HepG2 (cell line): ENCODE results near the gene ALDOA. TPM values are rescaled to one million over a fixed set of nuclear protein-coding genes. Genes with fewer than 3 reads are reported as not detected.
A peak's percentile ranks its signal among the peaks of the same experiment; 100 is the strongest.

Source experiments
- ATF1 ChIP-seq: IDR thresholded peaks from 2 replicates; pipeline ENCODE4 v1.6.1; 2016; ENCODE audit warnings: mild to moderate bottlenecking, control low read depth
- BRCA1 ChIP-seq: sonication (generic); formaldehyde crosslinking; IDR thresholded peaks from 2 replicates; pipeline ENCODE4 v1.4.0; 2020; ENCODE audit warnings: missing genetic modification reagents
- BRD4 ChIP-seq: sonication (generic); formaldehyde crosslinking; IDR thresholded peaks from 2 replicates; pipeline ENCODE4 v1.4.0; 2020; ENCODE audit warnings: missing genetic modification reagents
- HCFC1 ChIP-seq: fragments of 150-350 bp; IDR thresholded peaks from 2 replicates; pipeline ENCODE4 v1.6.1; 2014; ENCODE audit warnings: low read depth, low read length
- KLF12 ChIP-seq: sonication (generic); formaldehyde crosslinking; IDR thresholded peaks from 2 replicates; pipeline ENCODE4 v1.4.0; 2020; ENCODE audit warnings: missing genetic modification reagents, borderline replicate concordance
- MTA3 ChIP-seq: sonication (generic); formaldehyde crosslinking; IDR thresholded peaks from 2 replicates; pipeline ENCODE4 v1.4.0; 2020; ENCODE audit warnings: missing genetic modification reagents
- MXI1 ChIP-seq: IDR thresholded peaks from 3 replicates; pipeline ENCODE4 v1.6.1; 2012; ENCODE audit warnings: low read depth, low read length, inconsistent platforms, borderline replicate concordance
- RBM39 ChIP-seq: fragments of 200-400 bp; formaldehyde crosslinking; IDR thresholded peaks from one replicate; pipeline ENCODE4 v1.6.1; 2018; ENCODE audit warnings: antibody characterized with exemption, mild to moderate bottlenecking, low read depth, low read length; ENCODE audit not compliant: poor library complexity, severe bottlenecking
- REL ChIP-seq: sonication (generic); formaldehyde crosslinking; conservative IDR thresholded peaks from 2 replicates; pipeline ENCODE4 v1.8.0; 2022; ENCODE audit warnings: mild to moderate bottlenecking, missing genetic modification reagents, moderate library complexity
- TOE1 ChIP-seq: sonication (generic); formaldehyde crosslinking; IDR thresholded peaks from 2 replicates; pipeline ENCODE4 v1.4.0; 2020; ENCODE audit warnings: mild to moderate bottlenecking, missing genetic modification reagents
- XBP1 ChIP-seq: sonication (generic); formaldehyde crosslinking; IDR thresholded peaks from 2 replicates; pipeline ENCODE4 v1.5.0; 2020; ENCODE audit warnings: missing genetic modification reagents
- ZFP36L1 ChIP-seq: sonication (generic); formaldehyde crosslinking; IDR thresholded peaks from 2 replicates; pipeline ENCODE4 v1.8.0; 2022; ENCODE audit warnings: mild to moderate bottlenecking, missing genetic modification reagents, moderate library complexity
- ZNF121 ChIP-seq: sonication (generic); formaldehyde crosslinking; IDR thresholded peaks from 2 replicates; pipeline ENCODE4 v1.5.0; 2020; ENCODE audit warnings: mild to moderate bottlenecking, missing genetic modification reagents
- ZNF143 ChIP-seq: sonication (generic); formaldehyde crosslinking; IDR thresholded peaks from 2 replicates; pipeline ENCODE4 v1.4.0; 2020; ENCODE audit warnings: missing genetic modification reagents
- ZNF841 ChIP-seq: sonication (generic); formaldehyde crosslinking; IDR thresholded peaks from 2 replicates; pipeline ENCODE4 v1.8.1; 2023; ENCODE audit warnings: missing genetic modification reagents, borderline replicate concordance
- polyA plus RNA-seq, 8 experiments: library from polyadenylated mRNA; depleted of rRNA in 3 of 8; stranded (reverse) in 7 of 8; unstranded in 1 of 8; fragments of >200 nt; fragmentation: Illumina TruSeq in 4 of 8; extraction: Trizol in 4 of 8; gene quantifications; 2 replicates each; pipeline versions ENCODE4 v1.2.1 to v1.2.3, GENCODE V29; 2011 to 2016; ENCODE audit warnings: low read depth in 4 of 8, missing spikeins in 1 of 8, mixed read lengths in 1 of 8; ENCODE audit not compliant: insufficient read depth in 1 of 8
- total RNA-seq, 5 experiments: library from RNA; depleted of rRNA; stranded (reverse); fragments of >200 nt; fragmentation: Illumina TruSeq; extraction: Trizol; gene quantifications; 2 replicates each; pipeline ENCODE4 v1.2.3, GENCODE V29; 2016; ENCODE audit warnings: low read depth in 1 of 5
- TF ChIP-seq, protein P1 (sequence below): sonication (generic); formaldehyde crosslinking; IDR thresholded peaks from 2 replicates; pipeline ENCODE4 v1.8.1; 2023; ENCODE audit warnings: mild to moderate bottlenecking, missing genetic modification reagents
- TF ChIP-seq, protein P2 (sequence below): sonication (generic); formaldehyde crosslinking; IDR thresholded peaks from 2 replicates; pipeline ENCODE4 v1.5.0; 2020; ENCODE audit warnings: missing genetic modification reagents
- TF ChIP-seq, protein P3 (sequence below): sonication (generic); formaldehyde crosslinking; IDR thresholded peaks from 2 replicates; pipeline ENCODE4 v1.5.1; 2020; ENCODE audit warnings: missing genetic modification reagents, mild to moderate bottlenecking, borderline replicate concordance
- TF ChIP-seq, protein P4 (sequence below): sonication (generic); formaldehyde crosslinking; conservative IDR thresholded peaks from 2 replicates; pipeline ENCODE4 v1.4.0; 2020; ENCODE audit warnings: mild to moderate bottlenecking, missing genetic modification reagents, moderate library complexity
- TF ChIP-seq, protein P5 (sequence below): IDR thresholded peaks from 2 replicates; pipeline ENCODE4 v1.6.1; 2016; ENCODE audit warnings: mild to moderate bottlenecking, missing biosample characterization, missing genetic modification reagents

The ALDOA gene
- total and polyA plus RNA-seq, 2 of the 13 experiments (the other 11 are each of a cell fraction or from before 2014, with no cell fraction given), result 925 to 1,884 TPM

DNA sequence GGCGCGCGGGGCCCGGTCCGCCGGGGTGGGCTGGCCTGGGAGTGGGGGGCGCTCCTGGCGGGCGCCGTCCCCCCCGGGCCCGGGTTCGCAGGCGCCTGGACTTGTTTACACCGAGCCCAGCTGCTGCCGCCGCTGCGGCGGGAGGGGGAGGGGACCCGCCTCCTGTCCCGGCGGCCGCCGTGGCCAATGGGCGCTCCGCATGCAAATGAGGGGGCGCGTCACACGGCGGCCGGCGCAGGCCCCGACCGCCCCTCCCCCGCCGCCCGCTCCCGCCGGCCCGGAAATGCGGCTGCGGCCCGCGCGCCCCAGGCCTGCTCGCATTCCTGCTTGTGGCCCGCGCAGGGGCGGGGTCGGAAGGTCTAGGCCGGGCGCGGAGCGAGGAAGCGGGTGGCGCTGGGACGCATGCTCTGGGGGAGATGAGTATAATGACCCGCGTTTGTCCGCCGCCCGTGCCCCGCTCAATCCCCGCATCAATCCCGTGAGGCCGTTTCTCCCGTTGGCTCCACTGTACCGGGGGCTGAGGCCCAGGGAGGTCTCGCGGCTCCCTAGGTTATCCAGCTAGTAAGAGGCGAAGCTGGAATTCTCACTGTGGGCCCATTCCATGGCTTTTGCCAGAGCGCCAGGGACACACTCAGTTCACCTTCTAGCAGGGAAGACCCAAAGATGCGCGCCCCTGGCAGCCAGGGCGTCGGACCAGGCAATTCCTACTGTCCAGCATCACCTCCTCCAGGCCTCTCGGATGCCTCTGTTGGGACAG is 30.7 kb downstream of the ALDOA start, which contains the start of gene YPEL3 (continued):
- TF ChIP-seq MTA3 (CRISPR knock-in tag) (no peak), ZFP36L1 (CRISPR knock-in tag) (no peak), ATF1 (CRISPR knock-in tag) (no peak), XBP1 (CRISPR knock-in tag) (no peak), MXI1 (peak; percentile 80; the same call in 1 of the 3 replicates), ZNF841 (no peak), HCFC1 (no peak), TOE1 (CRISPR knock-in tag) (no peak; the same call in 1 of the 2 replicates), RBM39 (no peak), ZNF143 (peak; percentile 38), ZNF121 (CRISPR knock-in tag) (no peak; the same call in 1 of the 2 replicates), REL (CRISPR knock-in tag) (no peak), BRCA1 (CRISPR knock-in tag) (no peak), KLF12 (CRISPR knock-in tag) (peak; percentile 54; the same call in 1 of the 2 replicates), BRD4 (peak; percentile 74; the same call in 1 of the 2 replicates)
- TF ChIP-seq, protein P1, sequence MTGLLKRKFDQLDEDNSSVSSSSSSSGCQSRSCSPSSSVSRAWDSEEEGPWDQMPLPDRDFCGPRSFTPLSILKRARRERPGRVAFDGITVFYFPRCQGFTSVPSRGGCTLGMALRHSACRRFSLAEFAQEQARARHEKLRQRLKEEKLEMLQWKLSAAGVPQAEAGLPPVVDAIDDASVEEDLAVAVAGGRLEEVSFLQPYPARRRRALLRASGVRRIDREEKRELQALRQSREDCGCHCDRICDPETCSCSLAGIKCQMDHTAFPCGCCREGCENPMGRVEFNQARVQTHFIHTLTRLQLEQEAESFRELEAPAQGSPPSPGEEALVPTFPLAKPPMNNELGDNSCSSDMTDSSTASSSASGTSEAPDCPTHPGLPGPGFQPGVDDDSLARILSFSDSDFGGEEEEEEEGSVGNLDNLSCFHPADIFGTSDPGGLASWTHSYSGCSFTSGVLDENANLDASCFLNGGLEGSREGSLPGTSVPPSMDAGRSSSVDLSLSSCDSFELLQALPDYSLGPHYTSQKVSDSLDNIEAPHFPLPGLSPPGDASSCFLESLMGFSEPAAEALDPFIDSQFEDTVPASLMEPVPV (CRISPR knock-in tag), result peak; percentile 92
- TF ChIP-seq, protein P2, sequence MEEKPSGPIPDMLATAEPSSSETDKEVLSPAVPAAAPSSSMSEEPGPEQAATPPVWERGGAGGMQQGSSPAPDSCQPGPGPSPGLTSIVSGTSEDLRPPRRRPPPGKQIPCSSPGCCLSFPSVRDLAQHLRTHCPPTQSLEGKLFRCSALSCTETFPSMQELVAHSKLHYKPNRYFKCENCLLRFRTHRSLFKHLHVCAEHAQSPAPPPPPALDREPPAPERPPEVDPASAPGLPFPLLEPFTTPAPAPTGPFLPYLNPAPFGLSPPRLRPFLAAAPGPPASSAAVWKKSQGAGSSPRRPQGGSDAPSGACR (CRISPR knock-in tag), result 0 out of 2 replicates have a peak, but pooled peaks have one; percentile 58
- TF ChIP-seq, protein P3, sequence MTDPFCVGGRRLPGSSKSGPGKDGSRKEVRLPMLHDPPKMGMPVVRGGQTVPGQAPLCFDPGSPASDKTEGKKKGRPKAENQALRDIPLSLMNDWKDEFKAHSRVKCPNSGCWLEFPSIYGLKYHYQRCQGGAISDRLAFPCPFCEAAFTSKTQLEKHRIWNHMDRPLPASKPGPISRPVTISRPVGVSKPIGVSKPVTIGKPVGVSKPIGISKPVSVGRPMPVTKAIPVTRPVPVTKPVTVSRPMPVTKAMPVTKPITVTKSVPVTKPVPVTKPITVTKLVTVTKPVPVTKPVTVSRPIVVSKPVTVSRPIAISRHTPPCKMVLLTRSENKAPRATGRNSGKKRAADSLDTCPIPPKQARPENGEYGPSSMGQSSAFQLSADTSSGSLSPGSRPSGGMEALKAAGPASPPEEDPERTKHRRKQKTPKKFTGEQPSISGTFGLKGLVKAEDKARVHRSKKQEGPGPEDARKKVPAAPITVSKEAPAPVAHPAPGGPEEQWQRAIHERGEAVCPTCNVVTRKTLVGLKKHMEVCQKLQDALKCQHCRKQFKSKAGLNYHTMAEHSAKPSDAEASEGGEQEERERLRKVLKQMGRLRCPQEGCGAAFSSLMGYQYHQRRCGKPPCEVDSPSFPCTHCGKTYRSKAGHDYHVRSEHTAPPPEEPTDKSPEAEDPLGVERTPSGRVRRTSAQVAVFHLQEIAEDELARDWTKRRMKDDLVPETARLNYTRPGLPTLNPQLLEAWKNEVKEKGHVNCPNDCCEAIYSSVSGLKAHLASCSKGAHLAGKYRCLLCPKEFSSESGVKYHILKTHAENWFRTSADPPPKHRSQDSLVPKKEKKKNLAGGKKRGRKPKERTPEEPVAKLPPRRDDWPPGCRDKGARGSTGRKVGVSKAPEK (CRISPR knock-in tag), result no peak; the same call in 1 of the 2 replicates
- TF ChIP-seq, protein P4, sequence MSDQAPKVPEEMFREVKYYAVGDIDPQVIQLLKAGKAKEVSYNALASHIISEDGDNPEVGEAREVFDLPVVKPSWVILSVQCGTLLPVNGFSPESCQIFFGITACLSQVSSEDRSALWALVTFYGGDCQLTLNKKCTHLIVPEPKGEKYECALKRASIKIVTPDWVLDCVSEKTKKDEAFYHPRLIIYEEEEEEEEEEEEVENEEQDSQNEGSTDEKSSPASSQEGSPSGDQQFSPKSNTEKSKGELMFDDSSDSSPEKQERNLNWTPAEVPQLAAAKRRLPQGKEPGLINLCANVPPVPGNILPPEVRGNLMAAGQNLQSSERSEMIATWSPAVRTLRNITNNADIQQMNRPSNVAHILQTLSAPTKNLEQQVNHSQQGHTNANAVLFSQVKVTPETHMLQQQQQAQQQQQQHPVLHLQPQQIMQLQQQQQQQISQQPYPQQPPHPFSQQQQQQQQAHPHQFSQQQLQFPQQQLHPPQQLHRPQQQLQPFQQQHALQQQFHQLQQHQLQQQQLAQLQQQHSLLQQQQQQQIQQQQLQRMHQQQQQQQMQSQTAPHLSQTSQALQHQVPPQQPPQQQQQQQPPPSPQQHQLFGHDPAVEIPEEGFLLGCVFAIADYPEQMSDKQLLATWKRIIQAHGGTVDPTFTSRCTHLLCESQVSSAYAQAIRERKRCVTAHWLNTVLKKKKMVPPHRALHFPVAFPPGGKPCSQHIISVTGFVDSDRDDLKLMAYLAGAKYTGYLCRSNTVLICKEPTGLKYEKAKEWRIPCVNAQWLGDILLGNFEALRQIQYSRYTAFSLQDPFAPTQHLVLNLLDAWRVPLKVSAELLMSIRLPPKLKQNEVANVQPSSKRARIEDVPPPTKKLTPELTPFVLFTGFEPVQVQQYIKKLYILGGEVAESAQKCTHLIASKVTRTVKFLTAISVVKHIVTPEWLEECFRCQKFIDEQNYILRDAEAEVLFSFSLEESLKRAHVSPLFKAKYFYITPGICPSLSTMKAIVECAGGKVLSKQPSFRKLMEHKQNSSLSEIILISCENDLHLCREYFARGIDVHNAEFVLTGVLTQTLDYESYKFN, result peak; percentile 65
- TF ChIP-seq, protein P5, sequence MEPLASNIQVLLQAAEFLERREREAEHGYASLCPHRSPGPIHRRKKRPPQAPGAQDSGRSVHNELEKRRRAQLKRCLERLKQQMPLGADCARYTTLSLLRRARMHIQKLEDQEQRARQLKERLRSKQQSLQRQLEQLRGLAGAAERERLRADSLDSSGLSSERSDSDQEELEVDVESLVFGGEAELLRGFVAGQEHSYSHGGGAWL (CRISPR knock-in tag), result peak; percentile 71
